G401.6 (cell line): ENCODE data around the gene CADM3.

Experiments used
- FAIRE-seq: peaks from 2 replicates; lab custom pipeline; 2012; peaks lifted over from hg19 to GRCh38; lab: Jason Lieb, UNC

CADM3 gene

GRCh38 chr1:159171254-159171687 lies at the start of gene CADM3:
CADM3 (plus strand) TSS chr1:159171615; CDS start chr1:159171766, 151 bp downstream.
- FAIRE-seq: no peak

- no peak for FAIRE-seq
These were observed 49.3 kb upstream of the CADM3 start for GRCh38 chr1:159122005-159122621.

- FAIRE-seq: no peak
These were observed 47.8 kb upstream of the CADM3 start for GRCh38 chr1:159123587-159123986.

- FAIRE-seq: peak; percentile 85
These were observed 39.0 kb upstream of the CADM3 start for GRCh38 chr1:159132271-159132881.

GRCh38 chr1:159140474-159140873 lies 30.9 kb upstream of the CADM3 start:
- FAIRE-seq: no peak

GRCh38 chr1:159141584-159142390 lies 29.6 kb upstream of the CADM3 start:
- FAIRE-seq: no peak

GRCh38 chr1:159142391-159142663 lies 29.1 kb upstream of the CADM3 start:
- FAIRE-seq: no peak

- FAIRE-seq: no peak
These were observed 28.5 kb upstream of the CADM3 start for GRCh38 chr1:159142726-159143510.

GRCh38 chr1:159144571-159144970 lies 26.8 kb upstream of the CADM3 start:
- no peak for FAIRE-seq

GRCh38 chr1:159146980-159147379 lies 24.4 kb upstream of the CADM3 start:
- FAIRE-seq: no peak

GRCh38 chr1:159152031-159152430 lies 19.4 kb upstream of the CADM3 start:
- FAIRE-seq: no peak

- peak; percentile 52 for FAIRE-seq
These were observed 10.3 kb upstream of the CADM3 start for GRCh38 chr1:159161001-159161718.

GRCh38 chr1:159161719-159162026 lies 9.7 kb upstream of the CADM3 start:
- FAIRE-seq: no peak

GRCh38 chr1:159162516-159163265 lies 8.7 kb upstream of the CADM3 start:
- no peak for FAIRE-seq

GRCh38 chr1:159163614-159164228 lies 7.7 kb upstream of the CADM3 start:
- FAIRE-seq: no peak

GRCh38 chr1:159168043-159168442 lies 3.4 kb upstream of the CADM3 start:
- no peak for FAIRE-seq

GRCh38 chr1:159170639-159171038 lies 776 bp upstream of the CADM3 start:
- no peak for FAIRE-seq

GRCh38 chr1:159171688-159172501 lies 480 bp downstream of the CADM3 start:
- FAIRE-seq: no peak

GRCh38 chr1:159172614-159173291 lies 1.3 kb downstream of the CADM3 start:
- FAIRE-seq: no peak

- no peak for FAIRE-seq
These were observed 1.9 kb downstream of the CADM3 start for GRCh38 chr1:159173320-159173719.
